Measurements from ENCODE around the gene PSMD5.
"Not testable (repeated sequence)": the region's sequence is repeated elsewhere in the genome, so short reads cannot be mapped to it uniquely, and the experiment has no call there.

PSMD5 gene

GRCh38 chr9:120807607-120808379, 34.9 kb downstream of the PSMD5 start:
- DNase-seq (ENCODE audit: low read depth in 2 of 2): no peak

DNA sequence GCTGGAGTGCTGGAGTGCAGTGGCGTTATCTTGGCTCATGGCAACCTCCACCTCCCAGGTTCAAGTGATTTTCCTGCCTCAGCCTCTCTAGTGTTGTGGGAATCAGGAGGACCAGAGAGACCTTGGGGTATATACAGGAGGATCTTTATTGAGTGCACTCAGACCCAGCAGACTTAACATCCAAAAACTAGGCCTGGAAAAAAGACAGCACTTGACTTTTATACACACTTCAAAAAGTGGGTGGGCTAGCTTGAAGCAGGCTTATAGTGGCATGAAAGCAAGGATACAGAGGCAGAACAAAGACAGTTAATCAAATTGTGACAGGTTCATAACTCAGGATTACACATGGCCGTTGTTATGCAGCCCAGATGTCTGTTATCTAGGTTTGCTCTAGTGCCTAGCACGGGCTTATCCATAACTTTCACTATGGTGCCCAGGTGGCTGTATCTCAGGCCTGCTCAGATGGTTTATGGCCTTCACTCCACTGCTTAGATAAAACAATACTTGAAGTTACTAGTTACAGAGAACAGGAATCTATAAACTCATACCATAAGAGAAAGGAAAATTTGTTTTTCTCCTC, 37.8 kb downstream of the PSMD5 start:
- not testable (repeated sequence) for DNase-seq (ENCODE audit: low read depth in 2 of 2)

DNA sequence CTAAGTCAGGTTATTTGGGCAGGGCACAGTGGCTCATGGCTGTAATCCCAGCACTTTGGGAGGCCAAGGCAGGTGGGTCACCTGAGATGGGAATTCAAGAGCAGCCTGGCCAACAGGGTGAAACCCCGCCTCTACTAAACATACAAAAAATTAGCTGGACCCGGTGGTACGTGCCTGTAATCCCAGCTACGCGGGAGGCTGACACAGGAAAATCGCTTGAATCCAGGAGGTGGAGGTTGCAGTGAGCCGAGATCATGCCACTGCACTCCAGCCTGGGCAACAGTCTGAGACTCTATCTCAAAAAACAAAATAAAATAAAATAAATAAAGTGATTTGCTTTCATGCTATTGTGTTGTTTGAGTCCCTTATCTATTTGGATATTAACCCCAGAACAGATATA, 41.3 kb downstream of the PSMD5 start:
- no peak for DNase-seq (ENCODE audit: low read depth in 2 of 2)

GRCh38 chr9:120792898-120793765, 49.6 kb downstream of the PSMD5 start, which contains the start of gene FBXW2:
Gene FBXW2 (minus strand): TSS chr9:120793416. CDS start chr9:120788258, 5,158 bp downstream.
- peak; percentile 89 to 94 for DNase-seq (ENCODE audit: low read depth in 2 of 2)

DNA sequence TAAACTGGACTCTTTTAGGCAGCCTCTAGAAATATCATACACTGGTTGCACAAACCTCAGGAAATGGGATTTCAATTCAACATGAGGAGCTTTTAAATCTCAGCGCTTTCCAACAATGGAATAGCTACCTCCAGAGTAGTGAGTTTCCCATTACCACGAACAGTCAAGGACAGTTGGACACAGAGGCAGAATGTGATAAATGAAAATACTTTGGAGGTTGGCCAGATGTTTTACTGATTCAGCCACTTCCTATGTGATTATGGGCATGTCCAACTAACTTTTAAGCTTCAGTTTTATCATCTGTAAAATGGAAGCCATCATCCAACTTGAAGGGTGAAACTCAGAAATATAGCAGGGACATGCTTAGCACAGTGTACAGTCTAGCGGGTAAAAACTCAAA, 51.6 kb downstream of the PSMD5 start:
- no peak for DNase-seq (ENCODE audit: low read depth in 2 of 2)

- no peak for DNase-seq (ENCODE audit: low read depth in 2 of 2)
Measured at GRCh38 chr9:120787933-120788332, 54.8 kb downstream of the PSMD5 start.

- DNase-seq (ENCODE audit: low read depth in 2 of 2): no peak
Measured at GRCh38 chr9:120783602-120784047, 59.1 kb downstream of the PSMD5 start.

GRCh38 chr9:120781236-120781635, 61.5 kb downstream of the PSMD5 start:
- no peak for DNase-seq (ENCODE audit: low read depth in 2 of 2)

DNA sequence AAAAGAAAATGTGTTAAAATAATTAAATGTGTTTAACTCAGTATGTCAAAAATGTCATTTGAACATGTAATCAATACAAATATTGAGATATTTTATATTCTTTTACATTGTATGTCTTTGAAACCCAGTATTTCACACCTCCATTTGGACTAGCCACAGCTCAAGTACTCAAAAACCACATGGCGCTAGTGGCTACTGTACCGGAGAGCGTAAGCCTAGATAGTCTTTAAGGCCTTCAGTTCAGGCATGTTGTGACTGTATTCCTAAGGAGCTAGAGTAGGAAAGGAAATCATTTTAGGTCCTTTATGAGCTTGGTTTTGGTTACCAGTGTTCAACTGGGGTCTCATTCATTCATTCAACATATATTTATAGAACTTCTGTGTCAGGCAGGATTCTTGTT, 62.4 kb downstream of the PSMD5 start:
- no peak for DNase-seq (ENCODE audit: low read depth in 2 of 2)

DNA sequence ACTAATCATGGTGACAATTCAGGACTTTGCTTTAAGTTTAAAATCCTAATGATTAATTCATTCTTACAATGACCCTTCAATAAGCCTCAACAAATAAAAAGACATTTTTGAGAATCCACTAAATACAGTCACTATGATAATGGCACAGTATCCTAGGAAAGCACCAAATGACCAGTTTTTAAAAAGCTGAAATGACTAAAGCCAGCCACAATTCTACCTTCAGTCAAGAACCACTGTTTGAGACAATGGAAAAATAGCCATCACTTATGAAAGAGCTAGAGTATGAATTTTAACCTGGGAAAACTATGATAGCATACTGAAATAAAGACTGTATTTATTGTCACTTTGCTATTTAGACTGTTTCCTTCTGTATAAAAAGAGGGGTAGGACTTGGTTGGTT, 63.5 kb downstream of the PSMD5 start:
- no peak for DNase-seq (ENCODE audit: low read depth in 2 of 2)

- DNase-seq (ENCODE audit: low read depth in 2 of 2): no peak
Measured at GRCh38 chr9:120778758-120779157, 64.0 kb downstream of the PSMD5 start.

GRCh38 chr9:120777229-120777628, 65.5 kb downstream of the PSMD5 start:
- DNase-seq (ENCODE audit: low read depth in 2 of 2): no peak

GRCh38 chr9:120776788-120777187, 65.9 kb downstream of the PSMD5 start:
- DNase-seq (ENCODE audit: low read depth in 2 of 2): no peak

GRCh38 chr9:120775859-120776258, 66.9 kb downstream of the PSMD5 start:
- no peak for DNase-seq (ENCODE audit: low read depth in 2 of 2)

DNA sequence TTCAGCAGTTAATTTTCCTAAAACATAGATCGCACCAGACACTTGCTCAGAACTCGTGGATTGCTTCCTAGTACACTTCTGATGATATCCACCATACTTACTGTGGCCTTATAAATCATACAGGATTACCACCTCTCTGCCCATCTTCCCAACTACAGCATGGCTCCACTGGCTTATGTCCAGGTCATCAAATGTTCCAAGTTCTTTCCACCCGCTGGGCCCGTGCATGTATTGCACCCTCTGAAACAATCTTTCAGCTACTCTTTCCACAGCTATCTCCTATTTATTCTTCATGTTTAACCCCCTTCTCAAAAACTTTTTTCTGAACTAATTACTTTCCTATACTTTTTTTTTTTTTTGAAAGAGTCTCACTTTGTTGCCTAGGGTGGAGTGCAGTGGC, 68.0 kb downstream of the PSMD5 start:
- no peak for DNase-seq (ENCODE audit: low read depth in 2 of 2)

DNA sequence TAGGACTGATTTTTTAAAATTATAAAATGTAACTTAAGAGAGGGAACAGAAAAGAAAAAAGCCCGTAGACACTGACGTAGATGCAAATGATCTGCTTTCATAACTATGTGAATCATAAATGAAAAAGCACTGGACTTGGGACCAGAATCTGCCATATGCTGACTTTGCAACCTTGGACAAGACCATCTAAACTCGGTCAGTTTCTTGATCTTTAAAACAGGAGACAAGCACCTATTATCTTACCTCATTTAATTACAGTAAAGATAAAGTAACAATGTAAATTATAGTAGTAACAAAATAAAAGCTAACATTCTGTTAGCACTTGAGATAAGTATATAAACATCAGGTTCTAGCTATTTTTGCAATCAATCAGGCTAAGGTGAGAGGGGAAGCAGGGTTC, 69.5 kb downstream of the PSMD5 start:
- no peak for DNase-seq (ENCODE audit: low read depth in 2 of 2)

DNA sequence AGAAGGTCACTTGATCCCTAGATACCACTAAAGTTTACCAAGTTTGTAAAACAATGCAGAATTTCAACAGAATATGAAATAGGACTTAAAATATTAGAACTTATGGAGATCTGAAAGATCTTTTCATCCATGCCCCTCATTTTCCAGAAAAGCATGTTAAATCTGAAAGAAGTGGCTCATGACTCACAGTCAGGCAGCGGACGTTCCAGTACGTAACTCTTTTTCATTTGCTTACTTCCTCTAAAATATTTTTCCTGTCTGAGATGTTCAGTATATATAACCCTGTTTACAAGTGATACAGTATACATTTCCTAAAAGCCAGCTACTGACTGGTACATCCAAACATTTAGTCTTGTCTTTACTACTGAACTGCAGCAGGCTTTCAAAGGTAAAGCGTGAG, 71.8 kb downstream of the PSMD5 start:
- no peak for DNase-seq (ENCODE audit: low read depth in 2 of 2)

- DNase-seq (ENCODE audit: low read depth in 2 of 2): no peak
Measured at GRCh38 chr9:120768886-120769285, 73.8 kb downstream of the PSMD5 start.

GRCh38 chr9:120768247-120768646, 74.5 kb downstream of the PSMD5 start:
- DNase-seq (ENCODE audit: low read depth in 2 of 2): no peak

DNA sequence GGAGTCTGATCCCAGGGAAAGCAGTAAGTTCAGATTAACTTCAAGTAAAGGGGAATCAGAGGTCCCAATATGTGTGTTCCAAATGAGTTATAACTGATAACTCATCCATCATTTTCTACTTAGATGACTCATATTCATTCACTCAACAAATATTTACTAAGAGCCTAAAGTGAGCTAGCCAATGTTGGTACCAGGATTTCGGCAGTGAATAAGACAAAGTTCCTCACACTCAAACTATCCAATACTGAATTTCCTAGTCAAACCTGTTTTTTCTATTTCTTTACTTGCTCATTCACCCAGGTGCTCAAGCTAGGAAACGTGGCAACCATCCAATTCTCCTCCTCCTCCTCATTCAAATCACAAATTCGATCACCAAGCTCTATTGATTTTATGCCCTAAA, 75.3 kb downstream of the PSMD5 start:
- no peak for DNase-seq (ENCODE audit: low read depth in 2 of 2)
